Testis (tissue), 2 donors: ENCODE measurements around the gene LARGE2.

Experiments
- CTCF ChIP-seq, 3 experiments: fragments of 450-650 bp in 2 of 3; fragments of 200-600 bp in 1 of 3; sonication (generic) in 1 of 3; IDR thresholded peaks; one replicate each; pipeline ENCODE4 v1.5.1; 2016 to 2019; ENCODE audit warnings: antibody characterized with exemption in 3 of 3, mild to moderate bottlenecking in 2 of 3, moderate library complexity in 1 of 3
- POLR2A ChIP-seq: fragments of 450-650 bp; IDR thresholded peaks from one replicate; pipeline ENCODE4 v1.6.1; 2017; ENCODE audit warnings: antibody characterized with exemption, mild to moderate bottlenecking, moderate library complexity

- no peak for TF ChIP-seq CTCF (IDR thresholded peaks at IDR 0.05)
- no peak for TF ChIP-seq POLR2A
Observed at GRCh38 chr11:45909594-45910475, 12.6 kb upstream of the LARGE2 start.
